ENCODE measurements around the gene TMEM178B. TPM values are rescaled to one million over a fixed set of nuclear protein-coding genes. Genes with fewer than 3 reads are reported as not detected.

TMEM178B gene
- total RNA-seq, 1 experiment from 2014 or later: not detected

DNA sequence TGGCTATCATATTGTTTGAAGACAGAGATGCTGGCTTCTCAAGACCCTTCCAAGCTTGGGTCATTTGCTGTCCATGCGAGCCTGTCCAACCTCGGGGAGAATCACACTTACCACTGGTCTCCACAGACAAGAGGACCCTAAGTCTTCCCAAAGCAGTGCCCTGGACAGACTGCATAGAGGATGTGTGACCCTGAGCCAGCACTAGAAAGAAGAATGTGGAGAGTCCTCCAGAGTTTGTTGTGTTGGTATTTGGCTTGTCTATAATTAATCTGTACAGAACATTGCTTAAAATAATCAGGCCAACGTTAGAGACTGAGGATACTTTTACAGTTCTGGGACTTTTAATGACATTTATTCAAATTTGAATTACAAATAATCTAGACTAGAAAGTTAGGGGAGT lies 212.7 kb downstream of the TMEM178B start:
- H3K9ac ChIP-seq (ENCODE audit: low read length): no peak overlapping the region
- H3K79me2 ChIP-seq (ENCODE audit: low read length): no peaks in the 10 kb centered on the region
- DNase-seq: no peak
- peaks cover 9% of the 10 kb centered on the region for H3K4me1 ChIP-seq (ENCODE audit: low read length)
- no peaks in the 10 kb centered on the region for H4K20me1 ChIP-seq (ENCODE audit: insufficient read depth, low read depth, low read length)
- no peaks in the 10 kb centered on the region for H3K9me2 ChIP-seq (replicated peaks; ENCODE audit: insufficient read depth, low read length)
- no peaks in the 10 kb centered on the region for H3K9me3 ChIP-seq (ENCODE audit: low read length)
- no peaks in the 10 kb centered on the region for H3K27me3 ChIP-seq (ENCODE audit: low read length)
- H3K27ac ChIP-seq (ENCODE audit: low read length): no peak overlapping the region
- no peak overlapping the region for H2AFZ ChIP-seq (ENCODE audit: low read length)
- H3K4me2 ChIP-seq (ENCODE audit: low read depth, low read length, poor library complexity, severe bottlenecking): no peak overlapping the region
- no peaks in the 10 kb centered on the region for H3K36me3 ChIP-seq (ENCODE audit: insufficient read depth, low read length)
- no peak overlapping the region for H3K4me3 ChIP-seq (ENCODE audit: low read length)

DNA sequence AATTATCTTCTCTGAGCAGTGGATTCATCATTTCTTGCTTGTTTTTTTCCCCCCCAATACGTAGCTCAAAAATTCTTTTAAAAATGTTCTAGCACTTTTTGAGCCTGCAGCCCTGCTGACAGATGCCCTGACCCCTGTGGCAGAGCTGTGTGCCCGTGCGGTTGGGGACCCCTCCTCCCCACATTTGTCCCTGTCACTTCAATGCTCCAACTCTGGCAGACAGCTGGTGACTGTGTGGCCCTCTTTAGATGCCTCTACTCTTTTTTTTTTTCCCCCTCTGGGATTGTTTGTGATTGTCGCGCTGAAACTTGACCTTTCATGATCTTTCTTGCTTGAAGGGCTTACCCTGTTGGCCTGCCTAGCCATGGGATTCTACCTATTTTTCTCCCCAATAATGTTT lies 214.1 kb downstream of the TMEM178B start:
- no peak overlapping the region for H3K4me3 ChIP-seq (ENCODE audit: low read length)
- H3K4me2 ChIP-seq (ENCODE audit: low read depth, low read length, poor library complexity, severe bottlenecking): no peak overlapping the region
- H2AFZ ChIP-seq (ENCODE audit: low read length): no peak overlapping the region
- peaks cover 9% of the 10 kb centered on the region for H3K4me1 ChIP-seq (ENCODE audit: low read length)
- no peaks in the 10 kb centered on the region for H4K20me1 ChIP-seq (ENCODE audit: insufficient read depth, low read depth, low read length)
- no peaks in the 10 kb centered on the region for H3K9me3 ChIP-seq (ENCODE audit: low read length)
- no peak overlapping the region for H3K27ac ChIP-seq (ENCODE audit: low read length)
- no peaks in the 10 kb centered on the region for H3K79me2 ChIP-seq (ENCODE audit: low read length)
- no peak overlapping the region for H3K9ac ChIP-seq (ENCODE audit: low read length)
- no peaks in the 10 kb centered on the region for H3K36me3 ChIP-seq (ENCODE audit: insufficient read depth, low read length)
- DNase-seq: no peak
- H3K27me3 ChIP-seq (ENCODE audit: low read length): no peaks in the 10 kb centered on the region
- no peaks in the 10 kb centered on the region for H3K9me2 ChIP-seq (replicated peaks; ENCODE audit: insufficient read depth, low read length)

DNA sequence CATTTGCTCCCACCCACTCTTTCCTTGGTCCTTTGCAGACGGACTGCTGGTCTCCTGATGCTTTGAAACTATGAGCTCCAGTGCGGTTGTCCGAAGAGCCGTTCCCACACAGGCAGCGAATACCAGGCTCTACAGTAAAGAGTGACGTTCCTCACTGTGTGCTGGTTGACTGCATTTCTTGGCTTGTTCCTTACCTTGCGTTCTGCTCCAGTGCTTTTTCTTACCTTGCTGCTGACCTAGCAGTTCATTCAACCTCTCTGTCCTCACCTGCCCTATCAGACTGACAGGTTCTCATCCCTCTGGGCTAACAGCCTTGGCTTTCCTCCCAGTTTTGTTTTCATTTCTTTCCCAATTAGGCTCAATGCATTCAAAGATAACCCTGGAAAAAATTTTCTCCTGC lies 214.8 kb downstream of the TMEM178B start:
- no peaks in the 10 kb centered on the region for H3K79me2 ChIP-seq (ENCODE audit: low read length)
- H3K27me3 ChIP-seq (ENCODE audit: low read length): no peaks in the 10 kb centered on the region
- H3K4me3 ChIP-seq (ENCODE audit: low read length): no peak overlapping the region
- no peaks in the 10 kb centered on the region for H4K20me1 ChIP-seq (ENCODE audit: insufficient read depth, low read depth, low read length)
- no peak overlapping the region for H3K27ac ChIP-seq (ENCODE audit: low read length)
- H3K9me3 ChIP-seq (ENCODE audit: low read length): no peaks in the 10 kb centered on the region
- no peak overlapping the region for H2AFZ ChIP-seq (ENCODE audit: low read length)
- DNase-seq: no peak
- no peaks in the 10 kb centered on the region for H3K36me3 ChIP-seq (ENCODE audit: insufficient read depth, low read length)
- H3K9ac ChIP-seq (ENCODE audit: low read length): no peak overlapping the region
- H3K4me1 ChIP-seq (ENCODE audit: low read length): peaks cover 9% of the 10 kb centered on the region
- no peaks in the 10 kb centered on the region for H3K9me2 ChIP-seq (replicated peaks; ENCODE audit: insufficient read depth, low read length)
- no peak overlapping the region for H3K4me2 ChIP-seq (ENCODE audit: low read depth, low read length, poor library complexity, severe bottlenecking)

DNA sequence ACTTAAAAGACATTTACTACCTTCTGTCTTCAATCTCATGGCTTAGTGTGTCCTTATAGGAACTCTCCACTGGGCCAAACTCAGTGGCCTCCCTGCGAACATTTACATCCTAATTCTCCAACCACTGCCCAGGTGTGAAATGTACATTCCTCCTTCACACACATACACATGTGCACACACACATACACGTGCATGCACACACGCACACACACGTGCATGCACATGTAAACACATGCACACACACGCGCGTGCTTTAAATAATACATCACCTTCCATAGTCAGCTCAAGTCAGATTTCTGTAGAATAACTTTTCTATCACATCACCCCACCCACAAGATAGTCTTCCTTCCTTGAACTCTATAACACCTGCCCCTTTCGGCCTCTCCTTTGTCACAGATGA lies 216.5 kb downstream of the TMEM178B start:
- no peak overlapping the region for H3K4me3 ChIP-seq (ENCODE audit: low read length)
- H3K9me3 ChIP-seq (ENCODE audit: low read length): no peaks in the 10 kb centered on the region
- no peak overlapping the region for H2AFZ ChIP-seq (ENCODE audit: low read length)
- H3K79me2 ChIP-seq (ENCODE audit: low read length): no peaks in the 10 kb centered on the region
- no peaks in the 10 kb centered on the region for H4K20me1 ChIP-seq (ENCODE audit: insufficient read depth, low read depth, low read length)
- no peak overlapping the region for H3K9ac ChIP-seq (ENCODE audit: low read length)
- no peaks in the 10 kb centered on the region for H3K27me3 ChIP-seq (ENCODE audit: low read length)
- no peak overlapping the region for H3K27ac ChIP-seq (ENCODE audit: low read length)
- no peaks in the 10 kb centered on the region for H3K36me3 ChIP-seq (ENCODE audit: insufficient read depth, low read length)
- H3K4me1 ChIP-seq (ENCODE audit: low read length): peaks cover 9% of the 10 kb centered on the region
- no peak overlapping the region for H3K4me2 ChIP-seq (ENCODE audit: low read depth, low read length, poor library complexity, severe bottlenecking)
- no peak for DNase-seq
- no peaks in the 10 kb centered on the region for H3K9me2 ChIP-seq (replicated peaks; ENCODE audit: insufficient read depth, low read length)

DNA sequence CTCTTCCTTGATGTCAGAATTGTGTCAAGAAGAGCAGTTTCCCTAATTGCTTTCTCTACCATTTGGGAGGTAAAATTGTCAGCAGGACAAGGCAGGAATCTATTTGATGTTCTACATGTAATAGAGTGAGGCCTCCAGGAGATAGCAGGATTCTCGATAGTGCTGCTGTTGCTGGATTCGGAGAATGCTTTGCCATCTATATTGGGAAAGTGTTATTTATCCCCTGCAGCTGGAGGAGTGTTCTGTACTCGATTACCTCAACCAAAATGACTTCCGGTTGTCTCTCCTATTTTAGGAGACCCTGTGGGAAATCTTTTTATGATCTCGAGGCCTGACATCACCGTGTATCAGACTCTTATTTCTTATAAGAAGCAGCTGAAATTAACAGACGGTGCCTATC lies 217.1 kb downstream of the TMEM178B start:
- Histone ChIP-seq H3K4me2 (ENCODE audit: low read depth, low read length, poor library complexity, severe bottlenecking) (peak overlapping the region; percentile 23), H3K27me3 (ENCODE audit: low read length) (no peaks in the 10 kb centered on the region), H3K79me2 (ENCODE audit: low read length) (no peaks in the 10 kb centered on the region), H3K9ac (ENCODE audit: low read length) (no peak overlapping the region), H2AFZ (ENCODE audit: low read length) (no peak overlapping the region), H3K4me3 (ENCODE audit: low read length) (no peak overlapping the region), H4K20me1 (ENCODE audit: insufficient read depth, low read depth, low read length) (no peaks in the 10 kb centered on the region), H3K9me3 (ENCODE audit: low read length) (no peaks in the 10 kb centered on the region), H3K4me1 (ENCODE audit: low read length) (peaks cover 9% of the 10 kb centered on the region), H3K36me3 (ENCODE audit: insufficient read depth, low read length) (no peaks in the 10 kb centered on the region), H3K9me2 (replicated peaks; ENCODE audit: insufficient read depth, low read length) (no peaks in the 10 kb centered on the region), H3K27ac (ENCODE audit: low read length) (no peak overlapping the region)
- no peak for DNase-seq

DNA sequence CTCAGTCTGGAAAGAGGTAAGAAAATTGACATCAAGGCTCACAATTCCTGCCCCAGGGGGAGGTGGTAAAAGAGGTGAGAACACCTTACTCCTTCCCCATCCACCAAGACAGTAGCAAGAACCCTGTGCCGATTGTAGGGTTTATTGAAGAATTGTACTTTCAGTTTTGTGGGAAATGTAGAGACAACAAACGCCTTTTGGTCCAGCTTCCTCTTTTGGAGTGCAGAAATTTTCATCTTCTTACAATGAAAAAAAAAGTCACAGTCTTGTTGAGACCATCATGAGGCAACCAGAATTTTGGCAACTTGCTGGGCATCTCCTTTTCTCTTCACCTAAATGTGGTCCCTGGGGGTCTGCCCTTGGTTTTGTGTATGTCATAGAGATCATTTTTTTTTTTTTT lies 217.7 kb downstream of the TMEM178B start:
- Histone ChIP-seq H4K20me1 (ENCODE audit: insufficient read depth, low read depth, low read length) (no peaks in the 10 kb centered on the region), H2AFZ (ENCODE audit: low read length) (no peak overlapping the region; the same call in 1 of the 2 replicates), H3K9me2 (replicated peaks; ENCODE audit: insufficient read depth, low read length) (no peaks in the 10 kb centered on the region), H3K27ac (ENCODE audit: low read length) (no peak overlapping the region), H3K36me3 (ENCODE audit: insufficient read depth, low read length) (no peaks in the 10 kb centered on the region), H3K9me3 (ENCODE audit: low read length) (no peaks in the 10 kb centered on the region), H3K9ac (ENCODE audit: low read length) (no peak overlapping the region), H3K4me1 (ENCODE audit: low read length) (peaks cover 9% of the 10 kb centered on the region), H3K27me3 (ENCODE audit: low read length) (no peaks in the 10 kb centered on the region), H3K4me2 (ENCODE audit: low read depth, low read length, poor library complexity, severe bottlenecking) (peak overlapping the region; percentile 23), H3K79me2 (ENCODE audit: low read length) (no peaks in the 10 kb centered on the region), H3K4me3 (ENCODE audit: low read length) (no peak overlapping the region; the same call in 1 of the 2 replicates)
- no peak for DNase-seq

DNA sequence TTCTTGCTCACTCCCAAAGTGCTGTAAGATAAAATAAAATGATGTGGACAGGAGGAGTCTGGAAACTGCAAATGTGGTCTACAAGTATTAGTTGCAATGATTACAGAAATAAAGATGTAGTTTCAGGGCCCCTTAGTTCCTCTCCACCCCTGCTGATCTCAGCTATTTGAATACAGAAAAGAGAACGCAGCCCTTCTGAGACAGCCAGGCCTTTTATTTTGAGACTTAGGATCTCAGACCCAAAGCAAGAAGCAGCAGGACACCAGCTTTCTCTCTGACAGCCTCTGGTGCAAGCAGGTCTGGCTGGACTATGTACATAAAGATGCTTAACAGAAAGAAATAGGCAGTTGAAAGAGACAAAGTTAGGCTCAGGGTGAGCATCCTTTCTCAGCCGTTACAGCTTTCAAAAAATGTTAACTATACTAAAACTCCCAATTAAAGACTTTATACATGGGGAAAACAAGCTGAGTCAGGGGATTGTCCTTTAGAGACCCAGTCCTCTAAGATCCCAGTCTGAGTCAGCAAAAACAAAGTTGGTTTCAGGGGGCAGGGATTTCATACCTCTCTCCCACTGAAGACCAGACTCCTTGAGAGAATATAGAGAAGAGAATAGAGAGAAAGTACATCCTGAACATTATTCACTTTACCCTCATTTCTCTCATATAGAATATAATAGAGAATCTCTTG lies 220.4 kb downstream of the TMEM178B start:
- Histone ChIP-seq H3K4me1 (ENCODE audit: low read length) (peaks cover 9% of the 10 kb centered on the region), H3K9me3 (ENCODE audit: low read length) (no peaks in the 10 kb centered on the region), H3K27me3 (ENCODE audit: low read length) (no peaks in the 10 kb centered on the region), H3K4me2 (ENCODE audit: low read depth, low read length, poor library complexity, severe bottlenecking) (no peak overlapping the region), H3K4me3 (ENCODE audit: low read length) (no peak overlapping the region), H2AFZ (ENCODE audit: low read length) (no peak overlapping the region), H3K9me2 (replicated peaks; ENCODE audit: insufficient read depth, low read length) (no peaks in the 10 kb centered on the region), H3K27ac (ENCODE audit: low read length) (no peak overlapping the region), H3K9ac (ENCODE audit: low read length) (no peak overlapping the region), H3K36me3 (ENCODE audit: insufficient read depth, low read length) (no peaks in the 10 kb centered on the region), H3K79me2 (ENCODE audit: low read length) (no peaks in the 10 kb centered on the region), H4K20me1 (ENCODE audit: insufficient read depth, low read depth, low read length) (no peaks in the 10 kb centered on the region)
- DNase-seq: no peak

DNA sequence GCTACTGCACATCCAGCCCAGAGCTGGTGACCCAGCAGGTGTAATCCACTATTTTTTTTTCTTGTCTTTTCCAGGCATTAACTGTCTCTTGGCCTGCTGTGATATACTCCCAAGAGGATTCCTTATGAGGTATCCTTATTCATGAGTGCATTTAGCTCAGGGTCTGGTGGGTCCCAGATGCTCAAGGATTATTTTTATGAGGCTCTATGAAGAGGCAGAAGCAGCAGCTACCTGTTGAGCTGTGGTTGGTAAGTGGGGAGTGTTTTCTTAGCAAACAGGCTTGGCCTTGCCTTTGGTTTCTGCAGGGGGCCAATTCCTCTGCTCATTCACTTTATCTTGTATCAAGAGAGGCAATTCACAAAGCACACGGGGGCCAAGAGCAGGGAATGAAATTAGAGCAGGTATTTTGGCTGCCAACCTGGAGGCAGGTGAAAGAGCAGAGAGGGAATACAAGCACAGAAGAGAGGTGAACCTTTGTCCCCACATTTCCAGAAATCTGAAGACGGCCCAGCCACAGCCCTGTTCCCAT lies 221.6 kb downstream of the TMEM178B start:
- H3K4me1 ChIP-seq (ENCODE audit: low read length): peaks cover 9% of the 10 kb centered on the region
- H3K79me2 ChIP-seq (ENCODE audit: low read length): no peaks in the 10 kb centered on the region
- no peak overlapping the region for H3K4me2 ChIP-seq (ENCODE audit: low read depth, low read length, poor library complexity, severe bottlenecking)

More for the DNA sequence above, 221.6 kb downstream of the TMEM178B start:
- no peaks in the 10 kb centered on the region for H3K9me3 ChIP-seq (ENCODE audit: low read length)
- no peak overlapping the region for H3K27ac ChIP-seq (ENCODE audit: low read length)
- DNase-seq: no peak
- H3K9me2 ChIP-seq (replicated peaks; ENCODE audit: insufficient read depth, low read length): no peaks in the 10 kb centered on the region
- no peak overlapping the region for H3K9ac ChIP-seq (ENCODE audit: low read length)
- no peak overlapping the region for H2AFZ ChIP-seq (ENCODE audit: low read length)
- no peak overlapping the region for H3K4me3 ChIP-seq (ENCODE audit: low read length)
- no peaks in the 10 kb centered on the region for H3K36me3 ChIP-seq (ENCODE audit: insufficient read depth, low read length)
- H3K27me3 ChIP-seq (ENCODE audit: low read length): no peaks in the 10 kb centered on the region
- no peaks in the 10 kb centered on the region for H4K20me1 ChIP-seq (ENCODE audit: insufficient read depth, low read depth, low read length)

Data from Karpas-422 (cell line).